22Rv1 (cell line): ENCODE results near the gene ATP2B2.

Experiments used
- H3K27ac ChIP-seq: fragments of 450-650 bp; 2 replicates; pipeline ENCODE4 v1.5.1; 2017
- ZFX ChIP-seq: fragments of 450-650 bp; IDR thresholded peaks from 2 replicates; pipeline ENCODE4 v1.6.1; 2017; ENCODE audit warnings: antibody characterized with exemption, borderline replicate concordance
- TF ChIP-seq, protein P1 (sequence below): fragments of 450-650 bp; IDR thresholded peaks from 2 replicates; pipeline ENCODE4 v1.5.1; 2017; ENCODE audit warnings: mild to moderate bottlenecking

The ATP2B2 gene

DNA sequence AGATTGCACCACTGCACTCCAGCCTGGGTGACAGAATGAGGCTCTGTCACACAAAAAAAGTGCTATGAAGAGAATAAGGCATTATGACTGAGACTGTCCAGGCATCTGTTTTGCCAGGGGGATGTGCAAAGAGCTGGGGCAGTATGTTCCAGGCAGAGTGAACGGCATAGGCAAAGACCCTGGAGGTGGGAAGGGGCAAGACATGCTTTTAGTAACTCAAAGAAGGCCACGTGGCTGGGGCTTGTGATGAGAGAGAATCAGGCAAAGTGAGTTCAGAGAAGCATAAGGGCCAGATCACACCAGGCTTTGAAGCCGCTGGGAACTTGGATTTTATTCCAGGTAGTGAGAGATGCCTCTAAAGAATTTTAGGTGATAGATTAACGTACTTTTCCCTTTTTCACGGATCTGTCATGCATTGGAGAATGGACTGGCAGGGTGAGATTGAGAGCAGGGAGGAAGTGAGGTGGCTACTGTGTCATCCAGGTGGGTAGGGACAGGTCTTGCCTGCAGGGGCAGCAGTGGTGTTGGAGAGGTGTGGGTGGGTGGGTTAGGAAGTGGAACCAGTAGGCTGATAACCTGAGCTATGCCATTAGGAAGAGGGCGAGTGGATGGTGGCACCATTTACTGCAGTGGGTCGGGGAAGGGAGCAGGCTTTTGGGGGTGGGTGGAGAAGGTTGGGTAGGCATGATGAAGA is 31.7 kb downstream of the ATP2B2 start:
- H3K27ac ChIP-seq: no peak overlapping the region
- TF ChIP-seq ZFX: no peak
- TF ChIP-seq, protein P1, sequence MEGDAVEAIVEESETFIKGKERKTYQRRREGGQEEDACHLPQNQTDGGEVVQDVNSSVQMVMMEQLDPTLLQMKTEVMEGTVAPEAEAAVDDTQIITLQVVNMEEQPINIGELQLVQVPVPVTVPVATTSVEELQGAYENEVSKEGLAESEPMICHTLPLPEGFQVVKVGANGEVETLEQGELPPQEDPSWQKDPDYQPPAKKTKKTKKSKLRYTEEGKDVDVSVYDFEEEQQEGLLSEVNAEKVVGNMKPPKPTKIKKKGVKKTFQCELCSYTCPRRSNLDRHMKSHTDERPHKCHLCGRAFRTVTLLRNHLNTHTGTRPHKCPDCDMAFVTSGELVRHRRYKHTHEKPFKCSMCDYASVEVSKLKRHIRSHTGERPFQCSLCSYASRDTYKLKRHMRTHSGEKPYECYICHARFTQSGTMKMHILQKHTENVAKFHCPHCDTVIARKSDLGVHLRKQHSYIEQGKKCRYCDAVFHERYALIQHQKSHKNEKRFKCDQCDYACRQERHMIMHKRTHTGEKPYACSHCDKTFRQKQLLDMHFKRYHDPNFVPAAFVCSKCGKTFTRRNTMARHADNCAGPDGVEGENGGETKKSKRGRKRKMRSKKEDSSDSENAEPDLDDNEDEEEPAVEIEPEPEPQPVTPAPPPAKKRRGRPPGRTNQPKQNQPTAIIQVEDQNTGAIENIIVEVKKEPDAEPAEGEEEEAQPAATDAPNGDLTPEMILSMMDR: no peak

DNA sequence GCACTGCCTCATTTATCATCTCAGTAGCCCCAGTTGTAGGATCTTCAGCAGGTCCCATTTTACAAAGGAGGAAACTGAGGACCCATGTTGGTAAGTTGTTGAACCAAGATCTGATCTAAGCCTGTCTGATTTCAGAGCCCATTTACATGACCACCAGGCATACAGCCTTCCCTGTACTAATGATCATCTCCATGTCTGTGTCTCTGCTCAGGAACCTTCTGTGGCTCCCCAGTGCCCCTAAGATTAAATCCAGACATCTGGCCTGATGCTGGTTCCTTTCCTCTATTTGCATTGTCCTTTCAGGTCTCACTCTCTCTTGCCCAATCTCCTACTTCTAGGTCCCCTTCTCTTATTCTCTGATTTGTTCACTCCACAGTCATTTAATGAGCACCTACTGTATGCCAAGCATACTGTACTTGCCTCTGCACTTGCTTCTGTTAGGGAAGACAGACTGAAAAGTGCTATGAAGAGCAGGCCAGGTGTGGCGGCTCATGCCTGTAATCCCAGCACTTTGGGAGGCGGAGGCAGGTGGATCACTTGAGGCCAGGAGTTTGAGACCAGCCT is 32.4 kb downstream of the ATP2B2 start:
- no peak for TF ChIP-seq ZFX
- TF ChIP-seq, protein P1: no peak
- no peak overlapping the region for H3K27ac ChIP-seq

DNA sequence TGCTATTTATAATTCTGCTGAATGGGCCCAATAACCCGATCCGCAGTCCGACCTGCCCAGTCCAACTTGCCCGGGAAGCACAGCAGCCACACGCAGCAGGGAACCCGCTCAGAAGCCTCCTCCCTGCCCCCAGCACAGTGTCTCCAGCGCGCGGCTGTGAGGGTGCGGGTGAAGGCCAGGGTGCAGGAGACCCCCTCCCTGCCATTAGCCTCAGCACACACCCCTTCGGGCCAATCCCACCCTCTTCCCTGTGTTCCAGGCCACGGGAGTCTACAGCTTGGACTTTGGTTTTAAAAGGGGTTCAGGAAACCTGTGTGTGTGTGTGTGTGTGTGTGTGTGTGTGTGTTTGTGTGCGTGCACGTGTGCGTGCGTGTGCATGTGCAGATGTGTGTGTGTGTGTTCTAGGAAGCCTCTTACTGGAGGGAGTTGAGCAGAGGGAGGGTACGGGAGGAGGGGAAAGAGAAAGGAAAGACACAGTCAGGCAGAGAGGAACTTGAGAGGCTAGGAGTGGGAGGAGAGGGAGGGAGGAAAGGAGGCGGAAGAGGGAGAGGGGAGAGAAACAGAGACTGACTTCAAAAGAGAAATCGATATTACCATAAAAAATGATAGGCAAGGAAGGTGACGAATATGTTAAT is 34.2 kb downstream of the ATP2B2 start:
- no peak overlapping the region for H3K27ac ChIP-seq
- TF ChIP-seq, protein P1: no peak
- TF ChIP-seq ZFX: no peak

DNA sequence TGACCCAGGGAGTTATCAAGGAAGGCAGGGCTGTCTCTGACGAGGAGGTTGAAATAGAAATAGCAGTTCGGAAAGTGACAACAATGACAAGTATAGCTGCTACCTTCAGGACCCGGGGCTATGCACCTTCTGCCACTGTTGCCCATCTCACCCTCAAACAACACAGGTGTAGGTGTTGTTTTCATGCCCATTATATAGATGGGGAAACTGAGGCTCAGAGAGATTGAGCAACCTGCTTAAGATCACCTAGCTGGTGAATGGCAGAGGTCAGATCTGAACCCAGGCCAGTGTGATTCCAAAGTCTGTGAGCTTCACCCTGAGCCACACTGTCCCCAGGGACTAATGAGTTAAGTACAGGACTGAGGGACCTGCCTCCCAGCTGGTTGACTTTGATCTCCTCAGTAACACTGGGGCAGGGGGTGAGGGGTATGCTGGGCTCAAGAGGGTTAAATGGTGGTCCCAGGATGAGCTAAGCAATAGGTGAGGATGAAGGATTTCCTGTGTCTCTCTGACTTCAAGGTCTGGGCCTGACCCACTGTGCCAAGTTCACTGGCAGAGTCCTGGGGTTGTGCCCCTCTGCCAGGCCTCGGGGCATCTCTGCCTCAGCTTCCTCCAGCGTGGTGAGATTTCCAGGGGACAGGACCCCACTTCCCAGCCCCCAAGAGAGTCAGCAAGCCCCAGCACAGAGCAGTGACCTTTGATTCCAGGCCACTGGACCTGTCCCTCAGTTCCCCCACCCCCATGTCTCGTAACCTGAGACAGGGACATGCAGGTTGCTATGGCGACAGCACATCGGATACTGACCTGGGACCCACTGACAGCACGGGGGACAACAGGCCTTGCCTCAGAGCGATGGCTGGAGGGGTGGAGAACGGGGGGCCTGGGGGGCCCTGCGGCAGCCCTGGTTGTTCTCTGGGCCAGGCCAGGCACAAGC is 35.0 kb downstream of the ATP2B2 start:
- TF ChIP-seq ZFX: no peak
- no peak overlapping the region for H3K27ac ChIP-seq

DNA sequence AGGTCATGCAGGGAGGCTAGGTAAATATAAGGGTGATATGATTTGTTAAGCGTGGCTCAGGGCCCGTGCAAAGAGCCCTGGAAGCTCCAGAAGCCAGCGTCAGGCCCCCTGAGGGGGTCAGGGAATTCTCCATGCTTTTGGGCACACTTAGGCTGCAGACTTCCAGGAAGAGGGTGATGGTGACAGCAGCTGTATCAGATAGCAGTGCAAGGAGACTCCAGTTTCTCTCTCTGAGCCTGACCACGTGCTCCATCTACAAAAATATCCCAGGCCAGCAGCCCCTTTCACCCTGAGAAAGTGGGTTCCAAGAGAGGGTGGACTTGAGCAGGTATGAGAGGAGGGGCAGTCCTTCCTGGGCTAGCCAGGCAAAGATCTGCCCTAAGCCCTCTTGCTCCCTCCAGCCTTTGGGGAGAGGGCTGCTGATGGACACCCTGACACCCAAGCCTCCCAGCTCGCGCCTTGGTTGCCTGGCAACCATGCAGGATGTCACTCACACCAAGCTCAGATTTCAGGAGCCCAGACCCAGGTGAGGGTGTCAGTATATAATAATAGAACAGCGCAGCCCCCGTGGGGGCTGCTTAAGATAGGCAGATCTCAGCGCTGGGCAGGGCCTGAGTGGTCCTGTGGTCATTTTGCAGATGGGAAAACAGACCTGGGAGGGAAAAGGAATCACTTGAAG is 35.8 kb downstream of the ATP2B2 start:
- no peak overlapping the region for H3K27ac ChIP-seq
- TF ChIP-seq ZFX: no peak
- TF ChIP-seq, protein P1: no peak

DNA sequence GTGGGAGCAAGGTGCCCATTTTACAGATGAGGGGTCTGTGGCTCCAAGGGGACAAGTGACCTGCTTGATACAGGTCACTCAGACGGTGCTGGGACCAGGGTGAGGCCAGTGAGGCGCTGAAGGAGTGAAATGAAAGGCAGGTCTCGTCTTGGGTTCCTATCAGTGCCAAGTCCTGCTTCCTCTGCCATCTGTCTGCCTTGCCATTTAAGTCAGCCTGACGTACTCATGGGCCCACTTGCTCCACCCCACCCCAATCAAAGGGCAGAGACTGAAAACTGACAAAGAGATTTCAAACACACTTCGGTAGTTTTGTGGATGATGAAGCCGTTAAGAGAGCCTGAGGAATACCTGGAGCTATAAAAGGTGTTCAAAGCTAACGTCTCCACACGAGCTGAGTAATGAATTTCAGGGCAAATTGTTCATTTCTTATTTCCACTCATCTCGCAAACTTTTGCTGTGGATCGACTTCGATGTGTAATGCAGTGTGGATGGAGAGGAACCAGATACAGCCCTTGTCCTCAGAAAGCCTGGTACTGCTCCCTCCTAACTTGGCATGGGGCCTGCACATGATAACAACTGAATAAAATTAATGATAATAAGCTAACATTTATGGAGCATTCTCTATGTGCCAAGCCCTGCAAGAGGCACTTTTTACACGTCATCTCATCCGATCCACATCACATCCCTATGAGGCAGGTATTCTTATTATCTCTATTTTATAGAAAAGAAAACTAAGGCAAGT is 36.6 kb downstream of the ATP2B2 start:
- no peak for TF ChIP-seq ZFX
- TF ChIP-seq, protein P1: no peak
- no peak overlapping the region for H3K27ac ChIP-seq
